ENCODE results near the gene CUL4A.
"Not testable (repeated sequence)": the region's sequence is repeated elsewhere in the genome, so short reads cannot be mapped to it uniquely, and the experiment has no call there.

The CUL4A gene

GRCh38 chr13:113209759-113210421 is 477 bp downstream of the CUL4A start:
- FAIRE-seq: no peak

- FAIRE-seq: no peak
Measured at GRCh38 chr13:113210833-113211232, 1.4 kb downstream of the CUL4A start.

- no peak for FAIRE-seq
Measured at GRCh38 chr13:113211774-113212173, 2.4 kb downstream of the CUL4A start.

GRCh38 chr13:113216254-113217048 is 7.0 kb downstream of the CUL4A start:
- no peak for FAIRE-seq

GRCh38 chr13:113218586-113218985 is 9.2 kb downstream of the CUL4A start:
- FAIRE-seq: no peak

- FAIRE-seq: no peak
Measured at GRCh38 chr13:113219256-113219940, 10.0 kb downstream of the CUL4A start.

- no peak for FAIRE-seq
Measured at GRCh38 chr13:113220141-113220598, 10.8 kb downstream of the CUL4A start.

- FAIRE-seq: no peak
Measured at GRCh38 chr13:113220877-113221276, 11.5 kb downstream of the CUL4A start.

- FAIRE-seq: no peak
Measured at GRCh38 chr13:113223070-113223469, 13.7 kb downstream of the CUL4A start.

- no peak for FAIRE-seq
Measured at GRCh38 chr13:113224486-113224885, 15.1 kb downstream of the CUL4A start.

- no peak for FAIRE-seq
Measured at GRCh38 chr13:113225515-113225914, 16.1 kb downstream of the CUL4A start.

- no peak for FAIRE-seq
Measured at GRCh38 chr13:113226873-113227450, 17.5 kb downstream of the CUL4A start.

- no peak for FAIRE-seq
Measured at GRCh38 chr13:113229161-113229560, 19.7 kb downstream of the CUL4A start.

- FAIRE-seq: no peak
Measured at GRCh38 chr13:113229791-113230190, 20.4 kb downstream of the CUL4A start.

- FAIRE-seq: no peak
Measured at GRCh38 chr13:113231306-113232207, 22.1 kb downstream of the CUL4A start.

GRCh38 chr13:113232208-113233003 is 23.0 kb downstream of the CUL4A start:
- no peak for FAIRE-seq

GRCh38 chr13:113233101-113233500 is 23.7 kb downstream of the CUL4A start:
- FAIRE-seq: no peak

- FAIRE-seq: no peak
Measured at GRCh38 chr13:113238536-113238935, 29.1 kb downstream of the CUL4A start.

- no peak for FAIRE-seq
Measured at GRCh38 chr13:113239357-113239756, 29.9 kb downstream of the CUL4A start.

- FAIRE-seq: no peak
Measured at GRCh38 chr13:113239986-113240385, 30.6 kb downstream of the CUL4A start.

- not testable (repeated sequence) for FAIRE-seq
Measured at GRCh38 chr13:113241623-113242022, 32.2 kb downstream of the CUL4A start.
